SK-N-SH (cell line): ENCODE measurements around the gene A1BG. TPM values are rescaled to one million over a fixed set of nuclear protein-coding genes. Genes with fewer than 3 reads are reported as not detected.

Experiments used
- CTCF ChIA-PET: fragments of 300-600, 350-600 bp; formaldehyde crosslinking; extraction: SDS; loops from one replicate; lab custom pipeline; 2021; lab: Yijun Ruan, JAX
- POLR2A ChIA-PET: fragments of 350-600 bp; sonication (Branson Sonifier 250); formaldehyde crosslinking; extraction: SDS; loops from one replicate; lab custom pipeline; 2020; ENCODE audit warnings: antibody characterized with exemption, inconsistent platforms; lab: Yijun Ruan, JAX
- DNase-seq: peaks from one replicate; pipeline ENCODE4 v3.0.0; 2012
- H2AFZ ChIP-seq: fragments of 200-600 bp; sonication (generic); 2 replicates; pipeline ENCODE4 v1.8.1; 2016; ENCODE audit warnings: antibody characterized with exemption, mild to moderate bottlenecking, low read depth
- H3F3A ChIP-seq: fragments of 200-600 bp; sonication (generic); replicated peaks from 2 replicates; pipeline ENCODE3; 2016; ENCODE audit warnings: antibody characterized with exemption, mild to moderate bottlenecking; ENCODE audit not compliant: insufficient read depth
- H3K27ac ChIP-seq, 2 experiments: fragments of 200-500 bp in 1 of 2; fragments of 200-600 bp in 1 of 2; sonication (Bioruptor generic) in 1 of 2; sonication (generic), shearing (Covaris generic) in 1 of 2; 2 replicates each; pipeline versions ENCODE4 v1.5.1 to v1.6.1; 2014 to 2016; ENCODE audit warnings: low read depth in 2 of 2, inconsistent platforms in 1 of 2, low read length in 1 of 2, mild to moderate bottlenecking in 1 of 2, mixed read lengths in 1 of 2
- H3K27me3 ChIP-seq: fragments of 200-600 bp; sonication (generic), shearing (Covaris generic); 2 replicates; pipeline ENCODE4 v1.6.1; 2016; ENCODE audit warnings: mixed run types; ENCODE audit not compliant: insufficient read depth
- H3K36me3 ChIP-seq, 2 experiments: fragments of 200-500 bp in 1 of 2; fragments of 200-600 bp in 1 of 2; sonication (Bioruptor generic) in 1 of 2; sonication (generic) in 1 of 2; replicated peaks in 1 of 2; 2 replicates each; pipeline versions ENCODE3 to v1.5.1; 2014 to 2016; ENCODE audit warnings: low read length in 1 of 2, mild to moderate bottlenecking in 1 of 2; ENCODE audit not compliant: insufficient read depth in 2 of 2, control insufficient read depth in 1 of 2
- H3K4me1 ChIP-seq, 2 experiments: fragments of 200-500 bp in 1 of 2; fragments of 200-600 bp in 1 of 2; sonication (Bioruptor generic) in 1 of 2; sonication (generic), shearing (Covaris generic) in 1 of 2; 2 replicates each; pipeline versions ENCODE4 v1.5.1 to v1.6.1; 2014 to 2016; ENCODE audit warnings: low read depth in 1 of 2, low read length in 1 of 2, mixed run types in 1 of 2; ENCODE audit not compliant: insufficient read depth in 2 of 2, control insufficient read depth in 1 of 2
- H3K4me2 ChIP-seq: fragments of 200-600 bp; sonication (generic), shearing (Covaris generic); 2 replicates; pipeline ENCODE4 v1.6.1; 2017; ENCODE audit warnings: mixed run types
- H3K4me3 ChIP-seq, 2 experiments: fragments of 200-500 bp in 1 of 2; fragments of 200-600 bp in 1 of 2; sonication (Bioruptor generic) in 1 of 2; sonication (generic), shearing (Covaris generic) in 1 of 2; 2 replicates each; pipeline versions ENCODE4 v1.5.1 to v1.8.1; 2014 to 2016; ENCODE audit warnings: low read depth in 2 of 2, inconsistent platforms in 1 of 2, low read length in 1 of 2, mild to moderate bottlenecking in 1 of 2, mixed read lengths in 1 of 2, moderate library complexity in 1 of 2
- H3K79me2 ChIP-seq: fragments of 200-600 bp; sonication (generic); 2 replicates; pipeline ENCODE4 v1.8.1; 2017; ENCODE audit warnings: mild to moderate bottlenecking; ENCODE audit not compliant: insufficient read depth
- H3K9ac ChIP-seq: fragments of 200-600 bp; sonication (generic); 2 replicates; pipeline ENCODE4 v1.6.1; 2017; ENCODE audit warnings: mixed run types
- H3K9me2 ChIP-seq: fragments of 200-600 bp; sonication (generic); 2 replicates; pipeline ENCODE4 v1.6.1; 2017; ENCODE audit warnings: mixed run types
- H3K9me3 ChIP-seq: fragments of 200-600 bp; sonication (generic); 2 replicates; pipeline ENCODE4 v1.6.1; 2017; ENCODE audit warnings: mixed run types, mild to moderate bottlenecking, moderate library complexity
- H4K20me1 ChIP-seq: fragments of 200-600 bp; sonication (generic); 2 replicates; pipeline ENCODE4 v1.6.1; 2017; ENCODE audit warnings: mild to moderate bottlenecking, mixed run types; ENCODE audit not compliant: insufficient read depth
- CHD2 ChIP-seq: fragments of 150-350 bp; IDR thresholded peaks from 2 replicates; pipeline ENCODE4 v1.6.1; 2018; ENCODE audit warnings: low read length; ENCODE audit not compliant: partially characterized antibody
- CTCF ChIP-seq: fragments of 200-600 bp; sonication (generic); IDR thresholded peaks from 2 replicates; pipeline ENCODE4 v1.6.1; 2017; ENCODE audit warnings: antibody characterized with exemption, mild to moderate bottlenecking, moderate library complexity
- ELF1 ChIP-seq: IDR thresholded peaks from 2 replicates; pipeline ENCODE4 v1.4.0; 2012
- EP300 ChIP-seq, 2 experiments: IDR thresholded peaks; 2 replicates each; pipeline versions ENCODE4 v1.4.0 to v1.6.1; 2012; ENCODE audit warnings: borderline replicate concordance in 1 of 2, low read depth in 1 of 2, low read length in 1 of 2
- FOSL2 ChIP-seq: IDR thresholded peaks from 2 replicates; pipeline ENCODE4 v1.4.0; 2012; ENCODE audit warnings: low read depth, mild to moderate bottlenecking, moderate library complexity, borderline replicate concordance
- FOXM1 ChIP-seq: IDR thresholded peaks from 2 replicates; pipeline ENCODE4 v1.4.0; 2012; ENCODE audit warnings: low read depth, mild to moderate bottlenecking
- GABPA ChIP-seq: IDR thresholded peaks from 2 replicates; pipeline ENCODE4 v1.4.0; 2012; ENCODE audit warnings: low read depth, mild to moderate bottlenecking
- GATA2 ChIP-seq: sonication (generic); formaldehyde crosslinking; IDR thresholded peaks from 2 replicates; pipeline ENCODE4 v1.5.0; 2020; ENCODE audit warnings: mild to moderate bottlenecking, missing genetic modification reagents
- JUND ChIP-seq: IDR thresholded peaks from 2 replicates; pipeline ENCODE4 v1.4.0; 2012
- MEF2A ChIP-seq: IDR thresholded peaks from 2 replicates; pipeline ENCODE4 v1.4.0; 2012; ENCODE audit warnings: low read depth, borderline replicate concordance
- MXI1 ChIP-seq: IDR thresholded peaks from 2 replicates; pipeline ENCODE4 v1.6.1; 2012; ENCODE audit warnings: mild to moderate bottlenecking, low read depth, low read length, improper control_type of control experiment
- NRF1 ChIP-seq: IDR thresholded peaks from 2 replicates; pipeline ENCODE4 v1.6.1; 2012; ENCODE audit warnings: low read depth, mild to moderate bottlenecking, low read length
- PBX3 ChIP-seq: IDR thresholded peaks from 2 replicates; pipeline ENCODE4; 2012
- POLR2AphosphoS5 ChIP-seq: IDR thresholded peaks from 2 replicates; pipeline ENCODE4 v1.6.1; 2012; ENCODE audit warnings: low read depth, low read length
- REST ChIP-seq: IDR thresholded peaks from 2 replicates; pipeline ENCODE4 v1.6.1; 2012; ENCODE audit warnings: mild to moderate bottlenecking, low read depth, low read length, moderate library complexity
- RFX5 ChIP-seq: IDR thresholded peaks from 2 replicates; pipeline ENCODE4 v1.6.1; 2012; ENCODE audit warnings: mild to moderate bottlenecking, improper control_type of control experiment, low read length
- SMC3 ChIP-seq: IDR thresholded peaks from 2 replicates; pipeline ENCODE4 v1.6.1; 2012; ENCODE audit warnings: low read depth, low read length, improper control_type of control experiment
- TAF1 ChIP-seq: IDR thresholded peaks from 2 replicates; pipeline ENCODE4 v1.6.1; 2012; ENCODE audit warnings: low read depth, mild to moderate bottlenecking, low read length, moderate library complexity, borderline replicate concordance
- TCF12 ChIP-seq: IDR thresholded peaks from 2 replicates; pipeline ENCODE4 v1.4.0; 2012
- TEAD4 ChIP-seq: IDR thresholded peaks from 2 replicates; pipeline ENCODE4 v1.4.0; 2012; ENCODE audit warnings: mild to moderate bottlenecking, borderline replicate concordance; ENCODE audit not compliant: insufficient read depth
- USF1 ChIP-seq: IDR thresholded peaks from 2 replicates; pipeline ENCODE4 v1.4.0; 2012; ENCODE audit warnings: low read depth, borderline replicate concordance
- YY1 ChIP-seq: IDR thresholded peaks from 2 replicates; pipeline ENCODE4 v1.4.0; 2012; ENCODE audit warnings: low read depth, mild to moderate bottlenecking
- ZBTB33 ChIP-seq: IDR thresholded peaks from 2 replicates; pipeline ENCODE4 v1.4.0; 2012; ENCODE audit warnings: low read depth, borderline replicate concordance
- WGBS: methylation state at CpG from one replicate; pipeline ENCODE4 v1.1.6; 2017; ENCODE audit warnings: low lambda C conversion rate; 5-methylcytosine and 5-hydroxymethylcytosine counted together
- polyA plus RNA-seq, 3 experiments: library from polyadenylated mRNA; depleted of rRNA; stranded (reverse); fragments of >200 nt; gene quantifications; 2 replicates each; pipeline ENCODE4 v1.2.3, GENCODE V29; 2012

Gene A1BG
- polyA plus RNA-seq, 1 of the 3 experiments (the other 2 are of a cell fraction) = 62.6 TPM

- 3% methylated on average over 66 of the region's 80 CpGs for WGBS
- peak overlapping the region; percentile 100 for H3K4me2 ChIP-seq
- peak overlapping the region; percentile 77 for H3K9ac ChIP-seq
- H3K4me3 ChIP-seq = peak overlapping the region; percentile 71 to 83
- no peaks in the 10 kb centered on the region for H3K9me3 ChIP-seq
- POLR2A ChIA-PET = interaction anchor here (1.6 kb wide), 1 partner anchor 39 kb away, joined by 6 read pairs; the partner anchor contains the start of gene ZNF497
- H3K9me2 ChIP-seq = no peaks in the 10 kb centered on the region
- peaks cover 19% of the 10 kb centered on the region for H3F3A ChIP-seq
- peak overlapping the region; percentile 75 to 87; a peak in 3 of 4 replicates for H3K27ac ChIP-seq
- peak; percentile 97 for DNase-seq
- H3K4me1 ChIP-seq = peaks cover 6 to 20% of the 10 kb centered on the region in 2 experiments; a peak in 2 of 4 replicates
- no peaks in the 10 kb centered on the region for H3K36me3 ChIP-seq
- CTCF ChIA-PET = no interaction called here
- H4K20me1 ChIP-seq = no peaks in the 10 kb centered on the region
- no peaks in the 10 kb centered on the region for H3K27me3 ChIP-seq
- peaks cover 17% of the 10 kb centered on the region for H3K79me2 ChIP-seq
- peak overlapping the region; percentile 89 for H2AFZ ChIP-seq
- no peak for TF ChIP-seq FOXM1
- peak; percentile 99 for TF ChIP-seq RFX5
- no peak for TF ChIP-seq GATA2 (CRISPR knock-in tag)
- no peak for TF ChIP-seq REST
- TF ChIP-seq ZBTB33 = no peak
- no peak for TF ChIP-seq MEF2A
- TF ChIP-seq ELF1 = no peak
- no peak for TF ChIP-seq PBX3
- TF ChIP-seq NRF1 = peak; percentile 82
- TF ChIP-seq JUND = no peak
- TF ChIP-seq TAF1 = peak; percentile 75; the same call in 1 of the 2 replicates
- no peak for TF ChIP-seq TEAD4
- no peak for TF ChIP-seq USF1
- TF ChIP-seq CTCF = 0 out of 2 replicates have a peak, but pooled peaks have one; percentile 10
- TF ChIP-seq POLR2AphosphoS5 = peak; percentile 50
- TF ChIP-seq MXI1 = peak; percentile 95
- no peak for TF ChIP-seq SMC3
- no peak for TF ChIP-seq GABPA
- 0 out of 4 replicates have a peak, but pooled peaks of 1 of the 2 experiments have one; percentile 29 for TF ChIP-seq EP300 (IDR thresholded peaks at IDR 0.05; ENCODE audit: borderline replicate concordance in 1 of 2, low read depth in 1 of 2, low read length in 1 of 2)
- no peak for TF ChIP-seq TCF12
- TF ChIP-seq YY1 = no peak
- TF ChIP-seq FOSL2 = no peak
- TF ChIP-seq CHD2 = peak; percentile 59
These were observed 47.9 kb upstream of the A1BG start for GRCh38 chr19:58400916-58401839.
